IMR-90 (cell line): Measurements from ENCODE around the gene PILRA.

Source experiments
- CTCF ChIP-seq: conservative IDR thresholded peaks from 2 replicates; pipeline ENCODE4 v1.5.1; 2012; ENCODE audit warnings: mild to moderate bottlenecking, low read depth, low read length, improper control_type of control experiment
- FOS ChIP-seq: fragments of 150-350 bp; IDR thresholded peaks from 2 replicates; pipeline ENCODE4 v1.6.1; 2016; ENCODE audit warnings: low read depth, low read length
- MAFK ChIP-seq: IDR thresholded peaks from 2 replicates; pipeline ENCODE4 v1.6.1; 2012; ENCODE audit warnings: low read depth, low read length, improper control_type of control experiment
- POLR2A ChIP-seq: IDR thresholded peaks from 2 replicates; pipeline ENCODE4 v1.6.1; 2012; ENCODE audit warnings: mild to moderate bottlenecking, low read depth, low read length
- RAD21 ChIP-seq: IDR thresholded peaks from 2 replicates; pipeline ENCODE4 v1.6.1; 2012; ENCODE audit warnings: low read length, improper control_type of control experiment
- RFX5 ChIP-seq: IDR thresholded peaks from 2 replicates; pipeline ENCODE4 v1.8.0; 2012; ENCODE audit warnings: low read depth, mild to moderate bottlenecking, low read length, moderate library complexity
- USF2 ChIP-seq: fragments of 150-350 bp; IDR thresholded peaks from 2 replicates; pipeline ENCODE4 v1.6.1; 2017; ENCODE audit warnings: mild to moderate bottlenecking, antibody characterized with exemption, low read length, low read depth

GRCh38 chr7:100402241-100402640, 29.0 kb downstream of the PILRA start:
- TF ChIP-seq CTCF (no peak), FOS (no peak), POLR2A (no peak), MAFK (no peak), USF2 (no peak), RFX5 (no peak), RAD21 (no peak)
